Stimulated activated CD8-positive, alpha-beta memory T cell treated with anti-CD3 and anti-CD28 coated beads, Interleukin-7, amount 100 ng/mL, for 48 hours (primary cell): ENCODE data around the gene FRAS1.
"Not testable (repeated sequence)": the region's sequence is repeated elsewhere in the genome, so short reads cannot be mapped to it uniquely, and the experiment has no call there.

Experiments
- DNase-seq, 2 donors: peaks; one replicate each; pipeline ENCODE4 v3.0.0-alpha.2; 2020; ENCODE audit warnings: low read depth in 1 of 2; ENCODE audit errors: extremely low read depth in 1 of 2

FRAS1 gene

DNA sequence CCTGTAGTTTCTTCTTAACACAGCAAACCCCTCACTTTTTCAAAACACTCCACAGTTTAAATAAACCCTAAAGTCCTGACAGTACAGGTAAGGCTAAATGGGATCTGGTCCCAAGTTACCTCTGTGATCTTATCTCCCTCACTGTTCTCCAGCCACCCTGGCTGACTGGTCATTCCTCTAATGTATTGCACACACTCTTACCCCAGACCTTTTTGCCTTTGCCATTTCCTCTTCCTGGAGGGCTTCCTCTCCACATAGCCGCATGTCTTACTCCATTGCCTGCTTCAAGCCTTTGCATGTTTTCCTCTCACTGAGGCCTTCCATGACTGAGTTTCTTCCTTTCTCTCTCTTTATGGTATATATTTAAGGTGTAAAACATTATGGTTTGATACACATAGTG is 474.9 kb downstream of the FRAS1 start:
- no peak for DNase-seq

- DNase-seq, result no peak
These were observed 476.7 kb downstream of the FRAS1 start for GRCh38 chr4:78533854-78534253.

- no peak for DNase-seq
These were observed 477.3 kb downstream of the FRAS1 start for GRCh38 chr4:78534286-78534955.

- DNase-seq, result no peak
These were observed 485.2 kb downstream of the FRAS1 start for GRCh38 chr4:78542373-78542772.

DNA sequence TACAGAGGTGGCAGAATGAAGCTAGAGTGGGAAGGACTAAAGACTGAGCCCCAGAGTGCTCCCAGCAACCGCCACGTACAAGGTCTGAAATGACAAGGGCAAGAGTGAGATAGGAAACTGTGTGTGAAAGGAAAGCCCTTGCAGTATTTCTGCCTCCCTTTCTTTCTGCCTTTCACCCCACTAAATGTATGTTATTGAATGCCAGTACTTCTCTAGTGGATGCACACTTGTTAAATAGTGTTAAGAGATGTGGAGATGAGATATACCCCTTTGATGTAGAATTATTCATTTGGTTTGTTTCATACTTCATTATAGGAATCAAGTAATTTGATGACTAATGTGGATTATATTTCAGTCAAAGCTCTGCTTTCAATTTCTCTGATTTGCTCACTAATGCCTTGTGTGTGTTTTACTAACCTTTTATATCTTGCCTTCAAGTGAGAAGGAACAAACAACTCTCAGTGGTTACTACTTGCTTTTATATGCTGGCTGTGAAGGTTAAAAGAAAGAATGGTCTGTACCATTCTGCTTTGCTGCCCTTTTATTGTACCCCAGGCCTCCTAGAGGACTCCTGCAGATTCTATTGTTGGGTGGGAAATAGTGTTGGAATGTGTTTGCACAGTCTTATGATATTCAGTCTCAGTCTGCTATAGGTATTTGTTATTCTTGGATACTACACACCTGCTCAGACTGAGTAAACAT is 486.5 kb downstream of the FRAS1 start:
- no peak for DNase-seq

DNA sequence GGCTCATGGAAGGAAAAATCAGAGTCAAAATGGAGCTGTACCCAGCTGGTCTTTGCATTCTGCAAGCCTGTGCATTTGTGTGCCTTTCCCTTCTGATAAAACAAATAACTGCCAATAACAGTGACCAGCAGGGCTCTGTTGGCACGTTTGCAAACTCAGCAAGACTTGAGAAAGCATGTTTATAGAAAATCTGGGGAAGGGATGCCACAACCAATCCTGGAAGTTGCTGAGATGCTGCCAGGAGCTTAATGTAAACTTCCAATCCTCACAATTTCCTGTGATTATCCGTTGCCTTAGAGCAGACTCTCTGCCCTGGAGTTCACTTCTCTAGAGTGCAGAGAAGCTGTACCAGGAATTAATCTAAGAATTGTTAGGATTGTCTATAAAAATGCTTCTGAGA is 487.6 kb downstream of the FRAS1 start:
- no peak for DNase-seq

- no peak for DNase-seq
These were observed 488.4 kb downstream of the FRAS1 start for GRCh38 chr4:78545275-78546246.

DNA sequence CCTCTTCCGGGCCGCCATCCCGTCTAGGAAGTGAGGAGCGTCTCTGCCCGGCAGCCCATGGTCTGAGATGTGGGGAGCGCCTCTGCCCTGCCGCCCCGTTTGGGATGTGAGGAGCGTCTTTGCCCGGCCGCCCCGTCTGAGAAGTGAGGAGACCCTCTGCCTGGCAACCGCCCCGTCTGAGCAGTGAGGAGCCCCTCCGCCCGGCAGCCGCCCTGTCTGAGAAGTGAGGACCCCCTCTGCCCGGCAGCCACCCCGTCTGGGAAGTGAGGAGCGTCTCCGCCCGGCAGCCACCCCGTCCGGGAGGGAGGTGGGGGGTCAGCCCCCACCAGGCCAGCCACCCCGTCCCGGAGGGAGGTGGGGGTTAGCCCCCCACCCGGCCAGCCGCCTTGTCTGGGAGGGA is 490.8 kb downstream of the FRAS1 start:
- not testable (repeated sequence) for DNase-seq

- not testable (repeated sequence) for DNase-seq
These were observed 491.8 kb downstream of the FRAS1 start for GRCh38 chr4:78548889-78549288.

DNA sequence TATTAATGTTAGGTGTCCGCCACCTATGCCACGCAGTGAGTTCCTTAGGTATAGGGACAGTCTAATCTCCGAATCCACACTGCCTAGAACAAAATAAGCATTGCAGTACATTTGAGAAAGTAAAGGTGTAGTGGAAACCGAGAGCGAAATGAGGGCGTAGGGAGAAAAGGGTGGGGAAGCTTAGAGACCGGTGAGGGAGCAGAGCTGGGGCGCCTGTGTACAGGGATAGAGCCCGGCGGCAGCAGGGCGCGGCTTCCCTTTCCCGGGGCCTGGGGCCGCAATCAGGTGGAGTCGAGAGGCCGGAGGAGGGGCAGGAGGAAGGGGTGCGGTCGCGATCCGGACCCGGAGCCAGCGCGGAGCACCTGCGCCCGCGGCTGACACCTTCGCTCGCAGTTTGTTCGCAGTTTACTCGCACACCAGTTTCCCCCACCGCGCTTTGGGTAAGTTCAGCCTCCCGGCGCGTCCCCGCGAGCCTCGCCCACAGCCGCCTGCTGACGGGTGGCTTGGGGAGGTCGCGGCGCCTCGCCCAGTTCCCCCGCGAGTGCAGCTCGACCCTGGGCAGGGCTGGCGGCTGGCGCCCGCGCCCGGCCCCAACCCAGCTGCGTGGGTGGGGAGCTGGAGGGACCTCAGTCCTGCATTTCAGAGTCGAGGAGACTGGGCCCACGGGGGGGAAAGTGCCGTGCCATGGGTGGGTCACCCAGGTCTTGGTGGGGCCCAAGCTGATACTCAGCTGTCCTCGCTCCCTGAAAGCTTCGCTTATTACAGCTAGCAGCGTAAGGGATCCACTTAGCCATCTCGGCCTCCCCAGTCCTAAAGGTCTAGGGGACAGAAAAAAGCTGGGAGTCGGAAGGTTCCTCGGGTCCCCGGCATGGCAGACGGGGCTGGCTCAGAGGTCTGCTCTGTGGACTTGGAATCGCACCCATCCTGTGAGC is 494.6 kb downstream of the FRAS1 start, which contains the start of gene ANXA3:
Gene ANXA3 (plus strand): TSS at position 351 of the 932 bp plus-strand sequence. CDS start 2,704 bp downstream, outside the sequence.
- no peak for DNase-seq

- no peak for DNase-seq
These were observed 495.4 kb downstream of the FRAS1 start for GRCh38 chr4:78552389-78553042.

GRCh38 chr4:78553043-78553396 is 495.9 kb downstream of the FRAS1 start:
- DNase-seq, result no peak

- no peak for DNase-seq
These were observed 496.5 kb downstream of the FRAS1 start for GRCh38 chr4:78553529-78554060.

DNA sequence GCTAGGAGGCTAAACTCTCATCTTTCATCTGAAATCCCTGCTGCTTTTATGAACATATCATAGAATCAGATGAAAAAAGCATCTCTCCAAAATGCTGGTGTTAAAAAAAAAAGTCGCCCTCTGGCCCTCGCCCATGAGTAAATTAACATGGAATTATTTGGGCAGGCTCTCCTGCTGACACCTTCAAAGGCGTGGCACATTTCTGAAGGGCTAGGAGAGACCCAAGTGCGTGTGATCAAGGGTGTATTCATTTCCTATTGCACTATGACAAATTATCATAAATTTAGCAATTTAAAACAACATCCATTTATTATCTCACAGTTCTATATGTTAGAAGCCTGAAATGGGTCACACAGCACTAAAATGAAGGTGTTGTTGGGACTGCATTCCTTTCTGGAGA is 499.5 kb downstream of the FRAS1 start:
- no peak for DNase-seq

DNA sequence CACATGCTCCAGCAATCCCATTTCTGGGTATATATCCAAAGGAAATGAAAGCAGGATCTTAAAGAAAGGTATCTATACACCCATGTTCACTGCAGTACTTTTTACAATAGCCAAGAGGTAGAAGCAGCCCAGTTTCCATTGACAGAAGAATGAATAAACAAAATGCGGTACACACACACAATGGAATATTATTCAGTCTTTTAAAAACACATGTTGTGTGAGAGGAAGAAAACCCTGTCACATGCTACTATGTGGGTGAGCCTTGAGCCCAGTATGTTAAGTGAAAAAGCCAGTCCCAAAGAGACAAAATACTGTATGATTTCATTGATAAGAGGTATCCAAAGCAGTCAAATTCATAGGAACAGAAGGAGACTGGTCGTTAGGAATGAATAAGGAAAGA is 500.7 kb downstream of the FRAS1 start:
- no peak for DNase-seq

GRCh38 chr4:78558410-78558809 is 501.3 kb downstream of the FRAS1 start:
- no peak for DNase-seq

DNA sequence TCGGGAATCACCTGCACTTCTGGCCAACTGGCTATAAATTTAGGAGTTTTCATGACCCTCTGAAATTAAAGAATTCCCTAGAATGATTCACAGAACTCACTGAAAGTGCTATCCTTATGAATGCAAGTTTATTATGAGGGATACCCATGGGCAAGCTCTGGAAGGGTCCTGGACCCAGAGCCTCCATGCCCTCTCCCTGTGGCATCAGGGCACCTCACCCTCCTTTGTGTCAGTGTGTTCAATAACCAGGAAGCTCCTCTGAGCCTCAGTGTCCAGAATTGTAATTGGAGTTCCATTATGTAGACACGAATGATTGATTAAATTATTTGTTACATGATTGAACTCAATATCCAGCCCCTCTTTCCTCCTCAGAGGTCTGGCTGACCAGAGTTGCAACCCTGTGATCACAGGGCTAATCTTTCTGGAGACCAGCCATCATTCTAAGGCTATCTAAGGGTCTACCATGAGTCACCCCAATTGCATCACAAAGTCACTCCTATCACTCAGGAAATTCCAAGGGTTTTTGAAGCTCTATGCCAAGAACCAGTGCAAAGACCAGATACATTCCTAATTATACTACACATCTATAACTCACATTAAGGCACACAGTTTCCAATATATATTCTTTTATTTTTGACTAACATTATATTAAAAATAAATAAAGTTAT is 503.3 kb downstream of the FRAS1 start:
- no peak for DNase-seq

DNA sequence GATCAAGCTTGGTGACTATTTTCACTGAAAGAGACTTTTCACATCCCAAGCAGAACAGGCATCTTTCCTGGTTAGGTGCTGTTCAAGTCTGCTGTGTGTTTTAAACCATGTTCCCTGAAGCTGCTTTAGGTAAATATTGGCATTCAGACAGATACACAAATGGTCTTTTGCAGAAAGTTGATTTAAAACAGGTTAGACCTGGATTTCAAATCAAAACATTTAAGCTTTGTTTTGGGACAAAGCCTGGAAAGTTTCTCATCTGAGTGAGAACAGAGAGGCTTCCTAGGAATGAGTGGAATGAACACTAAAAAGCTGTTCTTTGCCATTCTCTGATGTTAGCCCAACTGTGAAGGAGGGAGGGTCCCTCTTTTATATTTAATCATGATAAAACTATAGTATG is 504.6 kb downstream of the FRAS1 start:
- no peak for DNase-seq

- no peak for DNase-seq
These were observed 505.6 kb downstream of the FRAS1 start for GRCh38 chr4:78562687-78563086.
